GM19328 (cell line): ENCODE measurements around the gene CCNG2.

Source experiments
- ATAC-seq: cut with Tn5 transposase; IDR thresholded peaks from one replicate; pipeline ENCODE4 v1.9.1; 2021; ENCODE audit warnings: mild to moderate bottlenecking, moderate library complexity; ENCODE audit not compliant: unreplicated experiment

The CCNG2 gene

DNA sequence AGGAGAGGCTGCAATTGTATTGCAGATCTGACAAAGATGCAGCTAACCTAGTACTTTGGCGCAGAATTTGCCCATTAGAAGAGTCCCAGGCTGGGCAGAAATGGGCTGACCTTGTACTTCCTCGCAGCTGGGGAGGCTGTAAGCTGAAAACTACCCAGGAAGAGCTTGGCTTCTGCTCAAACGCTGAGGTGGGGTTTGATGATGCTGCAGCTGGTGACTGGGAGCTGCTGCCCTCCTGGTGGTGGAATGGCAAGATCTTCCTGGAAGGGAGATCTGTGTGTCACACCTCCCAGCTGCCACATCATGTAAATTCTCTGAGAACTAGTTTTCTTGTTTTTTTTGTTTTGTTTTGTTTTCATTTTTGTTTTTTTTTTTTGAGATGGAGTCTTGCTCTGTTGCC, 17.4 kb downstream of the CCNG2 start:
- no peak for ATAC-seq

- no peak for ATAC-seq
Observed at GRCh38 chr4:77175201-77175611, 18.2 kb downstream of the CCNG2 start.

DNA sequence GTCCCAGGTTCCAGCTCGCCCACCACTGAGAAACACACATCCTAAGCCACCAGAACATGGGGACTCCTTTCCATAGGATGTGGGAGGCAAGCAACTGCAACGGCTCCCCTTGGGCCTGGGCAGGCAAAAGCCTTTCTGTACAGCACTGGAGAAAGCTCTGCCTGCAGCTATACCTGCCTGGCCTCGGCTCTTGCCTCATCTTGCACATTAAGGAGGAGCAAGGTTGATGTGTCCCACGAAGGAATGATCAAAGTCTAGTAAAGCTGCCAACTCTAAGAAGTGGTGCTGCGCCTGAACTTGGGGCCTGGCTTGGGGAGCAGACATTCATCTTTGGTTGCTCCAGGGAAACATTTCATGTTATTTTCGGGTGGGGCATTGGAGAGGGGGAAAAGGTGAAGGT, 19.6 kb downstream of the CCNG2 start:
- no peak for ATAC-seq

DNA sequence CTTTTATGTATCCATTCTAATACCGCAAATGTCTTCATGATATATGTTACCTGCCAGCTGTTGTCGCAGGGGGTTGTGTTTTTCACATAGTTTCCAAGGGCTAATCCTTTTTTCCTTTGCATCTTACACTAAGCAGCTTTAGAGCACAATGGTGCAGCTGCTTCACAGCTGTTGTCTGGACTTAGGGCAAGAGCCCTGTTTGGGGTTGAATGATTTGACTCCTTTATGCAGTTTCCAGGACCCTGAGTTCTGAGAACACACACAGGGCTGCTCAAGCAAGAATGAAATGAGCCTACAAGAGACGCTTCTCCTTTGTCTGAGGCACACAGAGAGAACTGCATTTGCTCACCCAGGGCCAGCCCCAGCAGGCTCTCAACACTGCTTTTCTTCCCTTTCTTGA, 20.2 kb downstream of the CCNG2 start:
- ATAC-seq = no peak

- ATAC-seq = no peak
Observed at GRCh38 chr4:77178560-77178959, 21.6 kb downstream of the CCNG2 start.

- no peak for ATAC-seq
Observed at GRCh38 chr4:77179519-77179918, 22.5 kb downstream of the CCNG2 start.

GRCh38 chr4:77181720-77182119, 24.7 kb downstream of the CCNG2 start:
- no peak for ATAC-seq

GRCh38 chr4:77183777-77184420, 26.9 kb downstream of the CCNG2 start:
- no peak for ATAC-seq

DNA sequence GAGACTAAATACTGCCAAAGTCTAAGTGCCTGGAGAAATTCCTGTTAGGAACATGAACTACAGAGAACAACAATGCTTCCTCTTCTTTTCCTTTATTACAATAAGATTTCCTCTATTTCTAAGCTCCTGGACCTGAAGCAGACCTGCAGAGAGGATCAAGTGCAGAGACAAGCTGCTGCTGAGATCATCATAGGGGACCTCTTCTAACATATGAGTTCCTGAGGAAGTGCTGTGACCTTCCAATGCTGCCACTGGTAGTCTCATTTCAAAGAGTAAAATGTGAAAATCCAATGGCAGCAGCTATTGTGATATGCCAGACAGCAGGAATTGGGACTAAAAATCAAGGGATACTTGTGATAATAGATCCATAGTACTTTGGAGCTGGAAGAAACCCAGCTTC, 28.0 kb downstream of the CCNG2 start:
- no peak for ATAC-seq

GRCh38 chr4:77185686-77186085, 28.7 kb downstream of the CCNG2 start:
- no peak for ATAC-seq

- ATAC-seq = no peak
Observed at GRCh38 chr4:77187322-77187721, 30.3 kb downstream of the CCNG2 start.

- ATAC-seq = no peak
Observed at GRCh38 chr4:77188498-77189220, 31.7 kb downstream of the CCNG2 start.

- ATAC-seq = no peak
Observed at GRCh38 chr4:77189412-77189811, 32.4 kb downstream of the CCNG2 start.

DNA sequence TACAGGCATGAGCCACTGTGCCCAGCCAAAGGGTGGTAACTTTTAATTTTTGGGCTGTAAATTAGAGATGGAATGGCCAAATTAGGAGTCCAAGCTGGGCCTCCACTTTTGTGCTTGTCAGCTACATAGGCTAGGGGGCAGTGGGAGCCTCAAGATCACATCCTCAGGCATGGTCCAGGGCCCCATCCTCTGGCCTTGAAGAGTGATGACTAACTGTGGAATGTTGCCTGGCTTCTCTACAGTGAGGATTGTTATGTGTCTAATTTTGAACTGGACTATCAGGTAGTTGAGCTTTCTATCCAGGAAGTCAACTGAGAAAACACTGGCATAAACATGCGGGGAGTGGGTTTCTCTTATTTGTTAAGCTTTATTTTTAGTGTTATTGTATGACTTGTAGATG, 33.0 kb downstream of the CCNG2 start:
- no peak for ATAC-seq

GRCh38 chr4:77193046-77193445, 36.0 kb downstream of the CCNG2 start:
- ATAC-seq = no peak

GRCh38 chr4:77193511-77194102, 36.6 kb downstream of the CCNG2 start:
- peak; percentile 92 for ATAC-seq

- no peak for ATAC-seq
Observed at GRCh38 chr4:77194366-77194765, 37.4 kb downstream of the CCNG2 start.

DNA sequence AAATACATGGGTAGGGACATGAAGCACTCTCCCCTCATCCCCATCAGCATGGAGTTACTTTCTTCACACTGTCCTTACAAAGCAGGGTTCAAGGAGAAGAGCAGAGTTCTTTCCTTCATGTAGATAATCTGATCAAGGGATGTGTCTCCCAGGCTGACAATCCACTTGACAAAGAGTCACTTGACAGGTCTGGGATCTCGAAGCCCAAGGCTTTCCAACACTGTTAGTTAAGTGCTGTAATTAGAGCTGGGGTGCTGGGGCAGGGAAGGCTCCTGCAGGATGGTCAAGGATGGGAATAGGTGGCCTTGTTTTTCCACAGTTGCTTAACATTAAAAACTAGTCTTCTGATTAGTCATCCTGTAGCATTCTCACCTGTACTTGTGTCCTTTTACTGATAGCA, 38.0 kb downstream of the CCNG2 start:
- ATAC-seq = no peak

DNA sequence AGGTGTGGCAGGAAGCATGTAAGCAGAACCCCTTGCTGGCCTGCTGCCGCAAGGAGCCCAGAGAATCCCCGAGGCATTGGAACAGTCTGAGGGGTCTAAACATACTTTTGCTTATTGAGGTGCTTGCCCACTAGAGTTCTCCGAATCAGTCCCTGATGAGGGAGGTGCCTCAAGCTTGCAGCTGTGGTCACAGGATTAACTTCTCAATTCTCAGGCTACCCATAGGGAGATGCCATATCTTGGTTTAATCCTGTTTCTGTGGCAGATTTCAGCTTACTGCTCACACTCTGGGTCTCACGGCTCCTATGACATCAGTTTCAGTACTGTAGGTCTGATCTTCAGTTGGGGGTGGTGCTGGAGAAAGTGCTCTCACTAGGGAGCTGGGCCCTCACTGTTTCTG, 39.9 kb downstream of the CCNG2 start:
- no peak for ATAC-seq

DNA sequence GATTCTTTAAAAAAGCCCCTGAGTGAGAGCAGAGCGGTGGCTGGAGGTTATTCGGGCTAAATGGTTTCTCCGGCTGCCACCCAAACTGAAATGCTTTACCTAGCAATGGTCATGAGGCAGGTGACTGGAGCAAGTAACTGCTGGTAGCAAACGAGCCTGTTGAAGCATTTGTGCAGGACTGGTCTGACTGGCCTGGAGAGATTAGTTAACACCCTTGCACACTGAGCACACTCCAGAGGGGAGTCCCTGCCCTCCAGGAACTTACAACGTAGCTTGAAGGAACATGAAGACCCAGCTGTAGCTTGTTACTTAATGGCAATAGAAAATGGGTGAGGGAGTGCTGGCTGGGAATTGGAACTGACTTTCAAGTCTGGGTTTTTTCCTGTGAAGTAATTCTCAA, 40.4 kb downstream of the CCNG2 start:
- no peak for ATAC-seq

DNA sequence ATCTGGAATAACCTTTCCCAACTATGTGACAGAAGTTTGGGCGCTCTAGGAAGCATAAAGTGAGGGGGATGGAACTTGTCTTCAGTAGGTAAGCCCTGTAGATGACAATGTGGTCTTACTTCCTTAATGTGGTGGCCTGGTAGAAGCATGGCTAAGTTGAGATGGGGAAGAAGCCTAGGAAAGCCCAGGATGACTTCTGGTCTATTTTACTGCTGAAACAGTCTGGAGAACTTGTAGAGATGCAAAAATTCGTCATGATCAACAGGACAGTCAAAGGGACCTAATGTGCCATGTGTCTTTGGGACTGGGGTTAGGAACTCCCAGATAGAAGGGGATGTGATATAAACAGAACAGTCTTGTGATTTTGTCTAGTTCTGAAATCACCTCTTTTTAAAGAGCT, 40.8 kb downstream of the CCNG2 start:
- no peak for ATAC-seq

DNA sequence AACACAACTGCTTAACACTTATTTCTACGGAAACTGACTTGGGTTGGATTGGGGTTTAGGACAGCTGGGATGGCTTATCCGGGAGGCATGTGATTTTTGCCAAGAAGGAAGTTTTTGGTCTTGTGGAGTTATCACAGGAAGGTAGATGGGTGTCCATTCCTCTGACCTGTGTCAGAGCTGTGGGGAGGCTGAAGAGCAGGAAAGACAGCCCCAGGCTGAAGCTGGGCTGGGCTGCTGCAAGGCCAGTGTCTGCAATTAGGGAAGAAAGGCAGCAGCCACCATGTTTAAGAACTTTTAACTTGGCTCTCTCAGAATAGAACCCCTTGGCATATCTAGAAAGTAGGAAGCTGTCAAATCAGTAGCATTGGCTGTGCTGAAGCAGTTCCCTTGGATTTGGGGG, 42.3 kb downstream of the CCNG2 start:
- no peak for ATAC-seq
